HG02938 (cell line): ENCODE measurements around the gene TEAD4.

Source experiments
- ATAC-seq: cut with Tn5 transposase; IDR thresholded peaks from one replicate; pipeline ENCODE4 v1.9.1; 2021; ENCODE audit warnings: mild to moderate bottlenecking, moderate library complexity; ENCODE audit not compliant: unreplicated experiment

TEAD4 gene

GRCh38 chr12:3076730-3077571 lies 117.8 kb downstream of the TEAD4 start, which contains the start of gene TSPAN9:
Gene TSPAN9 (plus strand): TSS chr12:3077379. CDS start chr12:3201194, 123,815 bp downstream.
- ATAC-seq: no peak

GRCh38 chr12:3077572-3078081 lies 118.4 kb downstream of the TEAD4 start:
- no peak for ATAC-seq

- no peak for ATAC-seq
Observed at GRCh38 chr12:3078086-3078820, 119.1 kb downstream of the TEAD4 start.

GRCh38 chr12:3081091-3081490 lies 121.9 kb downstream of the TEAD4 start:
- no peak for ATAC-seq

GRCh38 chr12:3081886-3082285 lies 122.7 kb downstream of the TEAD4 start:
- no peak for ATAC-seq

- ATAC-seq: no peak
Observed at GRCh38 chr12:3083241-3083920, 124.2 kb downstream of the TEAD4 start.

GRCh38 chr12:3083921-3084347 lies 124.7 kb downstream of the TEAD4 start:
- no peak for ATAC-seq

GRCh38 chr12:3084742-3085141 lies 125.5 kb downstream of the TEAD4 start:
- no peak for ATAC-seq

- ATAC-seq: no peak
Observed at GRCh38 chr12:3085341-3086139, 126.3 kb downstream of the TEAD4 start.

GRCh38 chr12:3086211-3086610 lies 127.0 kb downstream of the TEAD4 start:
- no peak for ATAC-seq

- ATAC-seq: no peak
Observed at GRCh38 chr12:3086729-3087323, 127.6 kb downstream of the TEAD4 start.

GRCh38 chr12:3087758-3088650 lies 128.8 kb downstream of the TEAD4 start:
- ATAC-seq: no peak

GRCh38 chr12:3089588-3089987 lies 130.4 kb downstream of the TEAD4 start:
- no peak for ATAC-seq
